Kidney epithelial cell (primary cell): Measurements from ENCODE around the gene ST6GALNAC4. TPM values are rescaled to one million over a fixed set of nuclear protein-coding genes. Genes with fewer than 3 reads are reported as not detected.

Source experiments
- DNase-seq: peaks from one replicate; pipeline ENCODE4 v3.0.0-alpha.2; 2010; ENCODE audit warnings: low read depth
- H3K27me3 ChIP-seq: 2 replicates; pipeline ENCODE4 v1.6.0; 2011; ENCODE audit warnings: low read length; ENCODE audit not compliant: control insufficient read depth, insufficient read depth
- H3K36me3 ChIP-seq: 2 replicates; pipeline ENCODE4 v1.5.1; 2011; ENCODE audit warnings: low read length; ENCODE audit not compliant: control insufficient read depth, insufficient read depth
- H3K4me3 ChIP-seq: 2 replicates; pipeline ENCODE4 v1.5.1; 2011; ENCODE audit warnings: low read depth, mild to moderate bottlenecking, control low read depth, low read length
- total RNA-seq: library from RNA; depleted of rRNA; stranded (reverse); fragments of >200 nt; gene quantifications from 2 replicates; pipeline ENCODE4 v1.2.3, GENCODE V29; 2015
- TF ChIP-seq, protein P1 (sequence below): IDR thresholded peaks from 2 replicates; pipeline ENCODE4 v1.5.1; 2011; ENCODE audit warnings: mild to moderate bottlenecking, moderate library complexity, low read length, control low read depth, inconsistent platforms; ENCODE audit not compliant: insufficient read depth, poor library complexity, severe bottlenecking

Gene ST6GALNAC4
- total RNA-seq, 1 donor from 2014 or later = 21.0 TPM

- TF ChIP-seq, protein P1, sequence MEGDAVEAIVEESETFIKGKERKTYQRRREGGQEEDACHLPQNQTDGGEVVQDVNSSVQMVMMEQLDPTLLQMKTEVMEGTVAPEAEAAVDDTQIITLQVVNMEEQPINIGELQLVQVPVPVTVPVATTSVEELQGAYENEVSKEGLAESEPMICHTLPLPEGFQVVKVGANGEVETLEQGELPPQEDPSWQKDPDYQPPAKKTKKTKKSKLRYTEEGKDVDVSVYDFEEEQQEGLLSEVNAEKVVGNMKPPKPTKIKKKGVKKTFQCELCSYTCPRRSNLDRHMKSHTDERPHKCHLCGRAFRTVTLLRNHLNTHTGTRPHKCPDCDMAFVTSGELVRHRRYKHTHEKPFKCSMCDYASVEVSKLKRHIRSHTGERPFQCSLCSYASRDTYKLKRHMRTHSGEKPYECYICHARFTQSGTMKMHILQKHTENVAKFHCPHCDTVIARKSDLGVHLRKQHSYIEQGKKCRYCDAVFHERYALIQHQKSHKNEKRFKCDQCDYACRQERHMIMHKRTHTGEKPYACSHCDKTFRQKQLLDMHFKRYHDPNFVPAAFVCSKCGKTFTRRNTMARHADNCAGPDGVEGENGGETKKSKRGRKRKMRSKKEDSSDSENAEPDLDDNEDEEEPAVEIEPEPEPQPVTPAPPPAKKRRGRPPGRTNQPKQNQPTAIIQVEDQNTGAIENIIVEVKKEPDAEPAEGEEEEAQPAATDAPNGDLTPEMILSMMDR = no peak
- Histone ChIP-seq H3K27me3 (no peaks in the 10 kb centered on the region), H3K4me3 (peak within 1 kb of the TSS; percentile 45), H3K36me3 (no peaks in the 10 kb centered on the region)
- DNase-seq = no peak
Measured at GRCh38 chr9:127877566-127877998, 39.3 kb downstream of the ST6GALNAC4 start, which contains the start of gene AK1. AK1 (minus strand) TSS chr9:127877675; CDS start chr9:127874617, 3,058 bp downstream.

GRCh38 chr9:127876764-127877562 lies 39.9 kb downstream of the ST6GALNAC4 start:
- DNase-seq = no peak
- no peaks in the 10 kb centered on the region for H3K27me3 ChIP-seq
- TF ChIP-seq, protein P1 = no peak
- peak overlapping the region; percentile 45 for H3K4me3 ChIP-seq
- H3K36me3 ChIP-seq = no peaks in the 10 kb centered on the region

DNA sequence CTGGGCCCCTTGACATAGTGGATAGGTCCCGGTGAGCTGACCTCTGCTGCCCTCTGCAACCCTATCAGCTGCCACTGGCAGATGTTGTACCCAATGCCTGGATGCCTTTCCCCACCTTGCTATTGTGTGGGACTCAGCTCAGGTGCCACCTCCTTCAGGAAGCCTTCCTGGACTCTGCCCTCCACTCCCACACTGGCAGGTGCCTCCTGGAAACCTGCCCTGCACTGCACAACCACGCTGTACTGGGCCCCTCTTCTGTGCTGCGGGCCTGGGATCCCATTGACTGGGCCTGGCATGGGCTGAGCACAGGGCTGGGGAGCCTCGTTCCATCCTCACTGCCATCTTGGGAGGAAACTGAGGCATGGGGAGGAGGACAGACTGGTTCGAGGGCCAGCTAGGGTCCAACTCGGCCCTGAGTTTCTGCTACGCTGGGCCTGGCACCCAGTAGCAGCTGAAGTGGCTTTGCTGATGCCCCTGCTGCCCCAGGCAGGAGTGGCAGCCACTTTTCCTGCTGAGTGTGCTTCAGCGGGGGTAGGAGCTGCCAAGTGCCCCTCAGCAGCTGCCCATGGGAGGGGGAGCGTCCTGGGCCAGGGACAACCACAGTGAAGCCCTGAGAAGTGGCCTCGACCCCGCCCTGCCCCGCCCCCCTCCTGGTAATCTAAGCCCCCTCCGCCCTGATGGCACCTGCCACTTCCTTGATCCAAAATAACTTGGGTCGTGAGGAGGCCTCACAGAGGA lies 40.6 kb downstream of the ST6GALNAC4 start:
- Histone ChIP-seq H3K4me3 (no peak overlapping the region), H3K36me3 (no peaks in the 10 kb centered on the region), H3K27me3 (no peaks in the 10 kb centered on the region)
- TF ChIP-seq, protein P1 = no peak
- no peak for DNase-seq

DNA sequence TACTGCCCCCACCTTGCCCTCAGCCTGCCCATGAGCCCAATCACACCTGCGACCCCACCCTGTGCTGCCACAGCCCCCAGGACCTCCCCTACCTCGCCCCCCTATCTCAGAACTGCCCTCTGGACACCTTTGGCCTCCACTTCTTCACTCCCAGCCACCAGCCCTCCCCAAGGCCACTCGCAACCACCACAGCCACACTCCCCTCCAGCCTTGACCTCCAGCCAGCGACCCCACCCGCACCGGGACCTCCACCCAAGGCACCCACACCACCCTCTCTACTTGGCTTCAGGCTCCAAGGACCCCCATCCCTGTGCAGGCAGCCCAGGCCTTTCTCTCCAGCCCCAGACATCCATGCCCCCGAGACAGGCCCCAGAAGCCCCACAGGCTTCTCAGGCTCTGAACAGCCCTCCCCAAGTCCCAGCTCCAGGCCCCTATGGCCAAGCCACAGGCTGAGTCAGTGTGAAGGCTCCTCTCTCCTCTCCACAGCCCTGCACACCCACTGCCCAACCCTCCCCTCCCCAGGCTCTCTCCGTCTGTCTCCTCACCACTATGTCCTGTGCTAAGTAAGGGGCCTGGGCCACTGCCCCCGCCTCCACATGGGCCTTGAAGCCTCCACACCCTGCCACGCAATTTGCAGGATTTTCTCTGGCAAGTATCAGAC lies 41.4 kb downstream of the ST6GALNAC4 start:
- TF ChIP-seq, protein P1 = no peak
- Histone ChIP-seq H3K36me3 (no peaks in the 10 kb centered on the region), H3K27me3 (no peaks in the 10 kb centered on the region), H3K4me3 (no peak overlapping the region)
- no peak for DNase-seq

GRCh38 chr9:127874301-127875221 lies 42.3 kb downstream of the ST6GALNAC4 start:
- DNase-seq = no peak
- no peak overlapping the region for H3K4me3 ChIP-seq
- TF ChIP-seq, protein P1 = no peak
- H3K27me3 ChIP-seq = no peaks in the 10 kb centered on the region
- no peaks in the 10 kb centered on the region for H3K36me3 ChIP-seq
